MM.1S (cell line): ENCODE measurements around the gene VPS26B.

Source experiments
- DNase-seq: peaks from one replicate; pipeline ENCODE4 v3.0.0-alpha.2; 2015
- H2AFZ ChIP-seq: fragments of 300-600 bp; sonication (generic); 2 replicates; pipeline ENCODE4 v1.6.0; 2016; ENCODE audit warnings: antibody characterized with exemption, low read length
- H3F3A ChIP-seq: fragments of 300-600 bp; sonication (generic); 2 replicates; pipeline ENCODE4 v1.6.1; 2016; ENCODE audit warnings: mild to moderate bottlenecking, antibody characterized with exemption, low read length, moderate library complexity, mixed read lengths; ENCODE audit not compliant: insufficient read depth
- H3K27ac ChIP-seq: fragments of 300-600 bp; sonication (generic); 2 replicates; pipeline ENCODE4 v1.5.1; 2016; ENCODE audit warnings: mild to moderate bottlenecking, low read length
- H3K27me3 ChIP-seq: fragments of 300-600 bp; sonication (generic); replicated peaks from 2 replicates; pipeline ENCODE4 v1.6.0; 2016; ENCODE audit warnings: low read length; ENCODE audit not compliant: insufficient read depth
- H3K36me3 ChIP-seq: fragments of 300-600 bp; sonication (generic); replicated peaks from 2 replicates; pipeline ENCODE4 v1.6.1; 2016; ENCODE audit warnings: mild to moderate bottlenecking, low read length, mixed read lengths; ENCODE audit not compliant: insufficient read depth
- H3K4me1 ChIP-seq: fragments of 300-600 bp; sonication (generic); 2 replicates; pipeline ENCODE4 v1.6.1; 2016; ENCODE audit warnings: low read length, mixed read lengths
- H3K4me2 ChIP-seq: fragments of 300-600 bp; sonication (generic); 2 replicates; pipeline ENCODE4 v1.6.0; 2016; ENCODE audit warnings: low read depth, low read length
- H3K4me3 ChIP-seq: fragments of 300-600 bp; sonication (generic); 2 replicates; pipeline ENCODE4 v1.5.1; 2016; ENCODE audit warnings: low read length, mixed read lengths
- H3K79me2 ChIP-seq: fragments of 300-600 bp; sonication (generic); 2 replicates; pipeline ENCODE4 v1.6.1; 2016; ENCODE audit warnings: mixed run types, low read length, mixed read lengths
- H3K9ac ChIP-seq: fragments of 300-600 bp; sonication (generic); 2 replicates; pipeline ENCODE4 v1.6.1; 2016; ENCODE audit warnings: low read length, mixed read lengths
- H3K9me2 ChIP-seq: fragments of 300-600 bp; sonication (generic); replicated peaks from 2 replicates; pipeline ENCODE4 v1.6.1; 2016; ENCODE audit warnings: mild to moderate bottlenecking, low read length, mixed read lengths; ENCODE audit not compliant: insufficient read depth
- H3K9me3 ChIP-seq: fragments of 300-600 bp; sonication (generic); replicated peaks from 2 replicates; pipeline ENCODE4 v1.6.1; 2016; ENCODE audit warnings: mild to moderate bottlenecking, low read length, mixed read lengths; ENCODE audit not compliant: insufficient read depth
- H4K20me1 ChIP-seq: fragments of 300-600 bp; sonication (generic); 2 replicates; pipeline ENCODE4 v1.6.1; 2016; ENCODE audit warnings: mild to moderate bottlenecking, low read length, moderate library complexity, mixed read lengths; ENCODE audit not compliant: insufficient read depth
- CTCF ChIP-seq: fragments of 300-600 bp; sonication (generic); IDR thresholded peaks from 2 replicates; pipeline ENCODE4 v1.5.1; 2016; ENCODE audit warnings: antibody characterized with exemption, low read length, mixed read lengths
- EZH2 ChIP-seq: fragments of 300-600 bp; sonication (generic); optimal IDR thresholded peaks from 2 replicates; pipeline ENCODE3; 2017; ENCODE audit warnings: low read depth, mild to moderate bottlenecking, antibody characterized with exemption, low read length, mixed read lengths
- EZH2phosphoT487 ChIP-seq: fragments of 300-600 bp; sonication (generic); IDR thresholded peaks from 2 replicates; pipeline ENCODE4 v1.6.1; 2018; ENCODE audit warnings: antibody characterized with exemption, low read length

The VPS26B gene

DNA sequence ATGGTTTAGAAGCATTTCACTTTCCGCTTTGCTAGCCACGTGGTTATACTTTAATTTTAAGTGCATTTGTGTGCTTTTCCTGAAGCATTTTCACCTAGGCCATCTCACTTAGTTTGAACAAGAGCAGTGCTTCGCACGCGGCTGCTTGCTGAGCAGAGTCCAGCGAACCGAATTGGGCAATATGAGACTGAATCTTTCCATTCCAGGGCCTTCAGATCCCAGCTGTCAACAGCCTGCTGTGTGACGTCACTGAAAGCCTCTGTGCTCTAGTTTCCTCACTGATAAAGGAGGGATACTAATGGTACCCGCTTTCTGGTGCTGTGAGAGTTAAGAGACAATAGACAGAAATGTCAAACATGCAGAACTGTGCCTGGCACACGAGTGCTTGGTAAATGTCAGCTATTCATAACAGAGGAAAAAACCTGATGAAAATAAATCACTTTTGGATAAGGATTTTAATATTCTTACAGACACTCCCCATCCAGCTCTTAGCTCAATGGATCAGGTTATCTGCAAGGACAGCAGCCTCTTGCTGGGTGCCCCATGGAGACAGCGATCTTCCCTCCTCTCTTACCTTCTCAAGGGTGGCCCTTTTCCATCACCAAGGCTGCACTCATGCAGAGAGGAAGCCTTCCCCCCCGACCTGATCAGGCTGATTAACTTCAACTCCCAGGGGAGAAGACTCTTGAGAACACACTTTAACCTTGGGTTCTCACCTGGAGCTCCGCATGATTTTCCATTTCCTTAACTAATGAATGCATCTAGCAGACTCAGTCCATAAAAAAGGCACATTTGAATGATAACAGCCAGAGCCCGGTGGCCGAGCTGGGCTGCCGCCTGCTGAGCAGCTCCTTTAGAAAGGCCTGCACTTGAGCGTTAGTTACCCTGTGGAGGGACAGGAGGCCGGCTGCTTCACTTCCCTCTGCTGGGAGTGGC is 48.2 kb downstream of the VPS26B start:
- peaks cover 22% of the 10 kb centered on the region for H3K4me1 ChIP-seq
- no peaks in the 10 kb centered on the region for H3K9me2 ChIP-seq
- 0 out of 2 replicates have a peak, but pooled peaks cover 6% of the 10 kb centered on the region for H3K27me3 ChIP-seq
- peaks cover 6% of the 10 kb centered on the region for H3F3A ChIP-seq
- no peaks in the 10 kb centered on the region for H3K9me3 ChIP-seq
- no peak overlapping the region for H2AFZ ChIP-seq
- DNase-seq = no peak
- H3K4me2 ChIP-seq = no peak overlapping the region
- no peak overlapping the region for H3K27ac ChIP-seq
- no peak overlapping the region for H3K4me3 ChIP-seq
- no peaks in the 10 kb centered on the region for H4K20me1 ChIP-seq
- H3K9ac ChIP-seq = no peak overlapping the region
- H3K36me3 ChIP-seq = no peaks in the 10 kb centered on the region
- TF ChIP-seq EZH2phosphoT487 = no peak
- TF ChIP-seq CTCF = no peak
- no peak for TF ChIP-seq EZH2
- peaks cover 7% of the 10 kb centered on the region for H3K79me2 ChIP-seq

DNA sequence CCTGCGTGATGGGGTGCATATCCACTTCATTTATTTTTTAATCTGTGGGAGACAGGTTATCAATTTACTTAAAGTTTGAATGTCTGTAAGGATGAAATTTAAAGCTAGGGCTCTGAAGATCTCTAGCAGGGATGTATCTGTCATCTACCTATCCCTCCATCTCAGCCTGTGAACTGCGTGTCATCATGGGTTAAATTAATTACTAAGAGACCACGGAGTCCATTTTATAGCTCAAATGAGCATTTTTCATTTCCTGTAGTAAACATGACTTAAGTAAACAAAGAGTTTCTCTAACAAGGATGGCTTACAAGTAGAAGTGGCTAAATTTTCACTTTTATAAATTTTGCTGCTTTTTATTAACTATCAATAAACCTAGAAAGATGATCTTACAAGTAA is 48.8 kb downstream of the VPS26B start:
- Histone ChIP-seq H3K4me1 (peaks cover 22% of the 10 kb centered on the region), H3K4me2 (no peak overlapping the region), H3K36me3 (no peaks in the 10 kb centered on the region), H4K20me1 (no peaks in the 10 kb centered on the region), H3K4me3 (no peak overlapping the region), H3K9ac (no peak overlapping the region), H3K27me3 (0 out of 2 replicates have a peak, but pooled peaks cover 6% of the 10 kb centered on the region), H3K9me2 (no peaks in the 10 kb centered on the region), H3F3A (peaks cover 6% of the 10 kb centered on the region), H3K9me3 (no peaks in the 10 kb centered on the region), H3K79me2 (peaks cover 7% of the 10 kb centered on the region), H3K27ac (no peak overlapping the region), H2AFZ (no peak overlapping the region)
- no peak for TF ChIP-seq EZH2
- DNase-seq = no peak

DNA sequence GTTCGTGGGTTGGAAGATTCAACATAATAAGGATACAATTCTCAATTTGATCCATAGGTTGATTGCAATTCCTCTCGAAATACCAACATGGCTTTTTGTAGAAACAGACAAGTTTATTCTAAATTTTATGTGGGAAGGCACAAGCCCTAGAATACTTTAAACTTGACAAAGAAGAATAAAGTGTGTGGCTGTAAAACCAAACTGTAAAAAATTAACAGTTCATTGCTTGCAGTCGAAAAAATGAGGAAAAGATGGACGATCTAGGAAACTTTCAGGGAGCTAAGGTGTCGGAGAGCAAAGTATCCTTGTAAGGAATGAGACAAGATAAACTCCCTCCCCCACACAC is 50.7 kb downstream of the VPS26B start:
- Histone ChIP-seq H3K4me3 (peak overlapping the region; percentile 81), H3F3A (peaks cover 6% of the 10 kb centered on the region), H3K4me2 (peak overlapping the region; percentile 88), H3K27me3 (0 out of 2 replicates have a peak, but pooled peaks cover 6% of the 10 kb centered on the region), H3K9me3 (no peaks in the 10 kb centered on the region), H4K20me1 (no peaks in the 10 kb centered on the region), H3K27ac (peak overlapping the region; percentile 20; the same call in 1 of the 2 replicates), H3K9me2 (no peaks in the 10 kb centered on the region), H2AFZ (peak overlapping the region; percentile 92), H3K4me1 (peaks cover 18% of the 10 kb centered on the region), H3K79me2 (peaks cover 7% of the 10 kb centered on the region), H3K36me3 (no peaks in the 10 kb centered on the region), H3K9ac (peak overlapping the region; percentile 72; the same call in 1 of the 2 replicates)
- DNase-seq = no peak
- no peak for TF ChIP-seq EZH2phosphoT487
- TF ChIP-seq CTCF = no peak
- TF ChIP-seq EZH2 = no peak
